ENCODE measurements around the gene PRG2.

Gene PRG2

GRCh38 chr11:57396744-57397143 lies 6.3 kb upstream of the PRG2 start:
- H3K4me3 ChIP-seq (replicated peaks; ENCODE audit: low read depth, low read length) = no peak overlapping the region
- TF ChIP-seq, protein P1, sequence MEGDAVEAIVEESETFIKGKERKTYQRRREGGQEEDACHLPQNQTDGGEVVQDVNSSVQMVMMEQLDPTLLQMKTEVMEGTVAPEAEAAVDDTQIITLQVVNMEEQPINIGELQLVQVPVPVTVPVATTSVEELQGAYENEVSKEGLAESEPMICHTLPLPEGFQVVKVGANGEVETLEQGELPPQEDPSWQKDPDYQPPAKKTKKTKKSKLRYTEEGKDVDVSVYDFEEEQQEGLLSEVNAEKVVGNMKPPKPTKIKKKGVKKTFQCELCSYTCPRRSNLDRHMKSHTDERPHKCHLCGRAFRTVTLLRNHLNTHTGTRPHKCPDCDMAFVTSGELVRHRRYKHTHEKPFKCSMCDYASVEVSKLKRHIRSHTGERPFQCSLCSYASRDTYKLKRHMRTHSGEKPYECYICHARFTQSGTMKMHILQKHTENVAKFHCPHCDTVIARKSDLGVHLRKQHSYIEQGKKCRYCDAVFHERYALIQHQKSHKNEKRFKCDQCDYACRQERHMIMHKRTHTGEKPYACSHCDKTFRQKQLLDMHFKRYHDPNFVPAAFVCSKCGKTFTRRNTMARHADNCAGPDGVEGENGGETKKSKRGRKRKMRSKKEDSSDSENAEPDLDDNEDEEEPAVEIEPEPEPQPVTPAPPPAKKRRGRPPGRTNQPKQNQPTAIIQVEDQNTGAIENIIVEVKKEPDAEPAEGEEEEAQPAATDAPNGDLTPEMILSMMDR (IDR thresholded peaks at IDR 0.05; ENCODE audit: low read length, missing control alignments) = no peak
- DNase-seq (ENCODE audit: low read depth) = no peak

DNA sequence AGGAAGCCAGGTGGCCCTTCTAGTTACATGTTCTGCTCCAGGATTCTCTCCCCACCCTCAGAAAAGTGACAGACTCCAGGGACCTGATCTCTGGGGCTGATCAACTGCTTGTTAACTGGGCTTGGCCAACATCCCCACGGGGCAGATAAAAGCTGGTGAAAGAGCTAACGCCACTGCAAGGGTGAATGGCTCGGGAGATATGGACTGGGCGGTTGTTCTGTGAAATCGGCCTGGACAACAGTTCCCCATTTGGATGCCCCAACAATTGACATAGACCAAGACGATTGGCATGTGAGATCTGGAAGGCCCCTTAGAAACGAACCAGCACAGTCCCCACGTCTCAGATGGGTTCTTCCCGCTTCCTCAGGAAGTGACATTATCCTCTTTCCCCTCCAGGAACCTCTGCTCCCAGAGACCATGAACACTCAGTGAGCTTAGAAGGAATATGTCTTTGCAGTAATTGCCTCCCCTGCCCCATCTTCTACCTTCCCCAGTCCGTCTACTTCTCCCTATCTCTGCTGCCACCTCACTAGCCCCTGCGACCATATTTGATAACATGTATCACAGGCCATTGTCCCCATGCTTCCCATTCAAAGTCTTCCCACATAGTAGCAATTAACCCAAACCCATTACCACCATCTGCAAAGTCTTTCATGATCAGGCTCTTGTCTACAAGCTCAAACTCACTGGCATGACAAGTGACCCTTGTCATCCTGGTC lies 5.6 kb upstream of the PRG2 start:
- H3K4me3 ChIP-seq (replicated peaks; ENCODE audit: low read depth, low read length) = no peak overlapping the region
- TF ChIP-seq, protein P1 (IDR thresholded peaks at IDR 0.05; ENCODE audit: low read length, missing control alignments) = no peak
- no peak for DNase-seq (ENCODE audit: low read depth)

DNA sequence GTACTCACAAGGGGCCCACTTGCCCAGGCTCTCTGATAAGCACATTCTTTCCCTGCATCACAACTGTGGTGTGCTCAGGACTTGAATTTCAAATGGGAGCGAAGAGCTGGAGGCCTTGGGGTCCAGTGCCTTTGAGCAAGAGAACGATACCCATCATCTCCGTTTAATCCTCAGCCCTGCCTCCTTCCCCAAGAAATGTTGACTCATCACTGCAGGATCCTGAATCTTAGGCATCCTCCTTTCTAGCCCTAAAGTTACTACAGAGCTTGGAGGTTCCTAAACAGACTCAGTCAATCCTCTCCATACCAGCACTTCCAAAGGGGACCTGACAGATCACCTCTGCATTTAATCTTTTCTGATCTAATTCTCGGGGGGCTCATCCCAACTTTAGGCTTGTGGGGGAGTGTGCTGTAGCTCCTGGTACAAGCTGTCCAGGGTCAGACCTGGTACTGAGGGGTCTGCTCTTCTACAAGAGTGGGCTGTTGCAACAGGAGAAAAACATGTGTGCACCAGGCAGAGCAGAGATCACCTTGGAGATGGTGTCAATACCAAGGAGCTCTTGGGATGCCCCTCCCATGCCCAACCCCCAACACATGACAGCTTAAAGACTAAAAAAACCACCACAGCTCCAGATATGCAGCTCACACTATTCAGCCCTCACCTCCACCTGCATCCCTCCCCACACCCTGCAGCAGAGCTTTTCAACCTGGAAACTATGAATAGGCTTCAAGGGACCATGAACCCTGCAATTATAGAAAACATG lies 3.9 kb upstream of the PRG2 start:
- TF ChIP-seq, protein P1 (IDR thresholded peaks at IDR 0.05; ENCODE audit: low read length, missing control alignments) = no peak
- DNase-seq (ENCODE audit: low read depth) = no peak
- no peak overlapping the region for H3K4me3 ChIP-seq (replicated peaks; ENCODE audit: low read depth, low read length)

DNA sequence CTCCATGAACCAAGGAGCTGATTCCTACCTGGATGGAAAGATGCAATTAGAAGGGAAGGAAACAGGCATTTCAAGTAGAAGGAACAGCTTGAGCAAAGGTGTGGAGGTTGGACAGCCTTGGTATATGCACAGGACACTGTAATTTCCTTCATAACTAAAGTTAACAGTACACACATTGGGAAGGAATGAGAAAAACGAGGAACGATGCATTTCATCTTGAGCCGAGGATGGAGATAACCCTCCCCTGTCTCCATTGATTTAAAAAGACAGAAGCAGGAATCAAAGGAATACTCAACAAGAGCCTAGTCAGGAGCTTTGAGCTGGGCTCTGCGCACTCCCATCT lies 2.3 kb upstream of the PRG2 start:
- TF ChIP-seq, protein P1 (IDR thresholded peaks at IDR 0.05; ENCODE audit: low read length, missing control alignments) = no peak
- no peak for DNase-seq (ENCODE audit: low read depth)
- H3K4me3 ChIP-seq (replicated peaks; ENCODE audit: low read depth, low read length) = no peak overlapping the region

- DNase-seq (ENCODE audit: low read depth) = no peak
- H3K4me3 ChIP-seq (replicated peaks; ENCODE audit: low read depth, low read length) = no peak overlapping the region
- TF ChIP-seq, protein P1 (IDR thresholded peaks at IDR 0.05; ENCODE audit: low read length, missing control alignments) = no peak
Measured at GRCh38 chr11:57392066-57392762, 1.8 kb upstream of the PRG2 start.

- no peak for DNase-seq (ENCODE audit: low read depth)
- no peak overlapping the region for H3K4me3 ChIP-seq (replicated peaks; ENCODE audit: low read depth, low read length)
- TF ChIP-seq, protein P1 (IDR thresholded peaks at IDR 0.05; ENCODE audit: low read length, missing control alignments) = no peak
Measured at GRCh38 chr11:57391539-57391938, 1.1 kb upstream of the PRG2 start.
